Breast epithelium (tissue), 4 donors: ENCODE data around the gene HOXB9. TPM values are rescaled to one million over a fixed set of nuclear protein-coding genes. Genes with fewer than 3 reads are reported as not detected.

Experiments used
- DNase-seq, 2 donors: peaks; one replicate each; pipeline ENCODE4 v3.0.0-alpha.2; 2019; ENCODE audit warnings: low spot score in 2 of 2
- H3K27ac ChIP-seq, 2 donors: fragments of 200-600 bp; sonication (generic) in 1 of 2; one replicate each; pipeline ENCODE4 v1.5.1; 2016 to 2019; ENCODE audit warnings: mild to moderate bottlenecking in 1 of 2
- H3K27me3 ChIP-seq, 2 donors: fragments of 200-600 bp; sonication (generic) in 1 of 2; one replicate each; pipeline versions ENCODE4 v1.5.1 to v1.6.0; 2017 to 2019; ENCODE audit warnings: control low read depth in 1 of 2, mild to moderate bottlenecking in 1 of 2
- H3K36me3 ChIP-seq: fragments of 200-600 bp; one replicate; pipeline ENCODE4 v1.5.1; 2019
- H3K4me1 ChIP-seq, 2 donors: fragments of 200-600 bp; sonication (generic); one replicate each; pipeline ENCODE4 v1.5.1; 2016 to 2019; ENCODE audit warnings: control low read depth in 1 of 2
- H3K4me3 ChIP-seq, 3 donors: fragments of 200-600 bp; sonication (generic); 1 replicate in 2 of 3; 2 replicates in 1 of 3; pipeline ENCODE4 v1.5.1; 2016 to 2019; ENCODE audit warnings: mild to moderate bottlenecking in 3 of 3, moderate library complexity in 2 of 3
- H3K9me3 ChIP-seq, 2 donors: fragments of 200-600 bp; sonication (generic) in 1 of 2; one replicate each; pipeline ENCODE4 v1.5.1; 2016 to 2019; ENCODE audit warnings: control low read depth in 1 of 2
- CTCF ChIP-seq, 3 donors: fragments of 450-650 bp; IDR thresholded peaks; one replicate each; pipeline ENCODE4 v1.5.1; 2016 to 2017; ENCODE audit warnings: antibody characterized with exemption in 3 of 3, mild to moderate bottlenecking in 3 of 3, moderate library complexity in 3 of 3
- POLR2A ChIP-seq: fragments of 450-650 bp; IDR thresholded peaks from one replicate; pipeline ENCODE4 v1.6.1; 2016; ENCODE audit warnings: antibody characterized with exemption, mild to moderate bottlenecking, moderate library complexity
- POLR2AphosphoS5 ChIP-seq, 3 donors: sonication (generic); formaldehyde crosslinking; IDR thresholded peaks; one replicate each; pipeline ENCODE4 v1.6.1; 2017; ENCODE audit warnings: antibody characterized with exemption in 3 of 3
- intact Hi-C: fragments of 100-400 bp; cut with DNase I; formaldehyde crosslinking; loops from one replicate; pipeline ENCODE4 v1.15.1; 2023; ENCODE audit warnings: low total_unique reads
- total RNA-seq, 3 donors: library from RNA; depleted of rRNA; stranded (reverse); fragments of >200 nt; gene quantifications; one replicate each; pipeline ENCODE4 v1.1.0, GENCODE V29; 2016

The HOXB9 gene
- total RNA-seq, 3 donors from 2014 or later, result 0.32 to 0.44 (median 0.33) TPM

GRCh38 chr17:48615047-48615962 lies 10.9 kb downstream of the HOXB9 start, which contains the start of gene HOXB8:
Gene HOXB8, minus strand, starts transcription at chr17:48615292. Its CDS starts 588 bp downstream, at chr17:48614704.
- DNase-seq, result no peak
- TF ChIP-seq POLR2AphosphoS5 (IDR thresholded peaks at IDR 0.05), result no peak
- TF ChIP-seq CTCF (IDR thresholded peaks at IDR 0.05), result no peak
- no peak for TF ChIP-seq POLR2A
- no peak within 1 kb of the TSS for H3K27ac ChIP-seq
- peak within 1 kb of the TSS; percentile 54 to 78 (median 68) for H3K4me3 ChIP-seq
- no peaks in the 10 kb centered on the region for H3K36me3 ChIP-seq
- no peaks in the 10 kb centered on the region for H3K9me3 ChIP-seq
- intact Hi-C loops, result no loop called here
- H3K27me3 ChIP-seq, result peaks cover 25 to 100% of the 10 kb centered on the region in 2 donors
- H3K4me1 ChIP-seq, result no peaks in the 10 kb centered on the region

- Histone ChIP-seq H3K36me3 (no peaks in the 10 kb centered on the region), H3K27ac (no peak overlapping the region), H3K4me1 (no peaks in the 10 kb centered on the region), H3K4me3 (peak overlapping the region; percentile 54 to 78 (median 68)), H3K9me3 (no peaks in the 10 kb centered on the region), H3K27me3 (peaks cover 19 to 100% of the 10 kb centered on the region in 2 donors)
- no peak for TF ChIP-seq POLR2A
- TF ChIP-seq CTCF (IDR thresholded peaks at IDR 0.05), result no peak
- TF ChIP-seq POLR2AphosphoS5 (IDR thresholded peaks at IDR 0.05), result no peak
- intact Hi-C loops, result no loop called here
- no peak for DNase-seq
Measured at GRCh38 chr17:48613862-48614694, 12.1 kb downstream of the HOXB9 start.

DNA sequence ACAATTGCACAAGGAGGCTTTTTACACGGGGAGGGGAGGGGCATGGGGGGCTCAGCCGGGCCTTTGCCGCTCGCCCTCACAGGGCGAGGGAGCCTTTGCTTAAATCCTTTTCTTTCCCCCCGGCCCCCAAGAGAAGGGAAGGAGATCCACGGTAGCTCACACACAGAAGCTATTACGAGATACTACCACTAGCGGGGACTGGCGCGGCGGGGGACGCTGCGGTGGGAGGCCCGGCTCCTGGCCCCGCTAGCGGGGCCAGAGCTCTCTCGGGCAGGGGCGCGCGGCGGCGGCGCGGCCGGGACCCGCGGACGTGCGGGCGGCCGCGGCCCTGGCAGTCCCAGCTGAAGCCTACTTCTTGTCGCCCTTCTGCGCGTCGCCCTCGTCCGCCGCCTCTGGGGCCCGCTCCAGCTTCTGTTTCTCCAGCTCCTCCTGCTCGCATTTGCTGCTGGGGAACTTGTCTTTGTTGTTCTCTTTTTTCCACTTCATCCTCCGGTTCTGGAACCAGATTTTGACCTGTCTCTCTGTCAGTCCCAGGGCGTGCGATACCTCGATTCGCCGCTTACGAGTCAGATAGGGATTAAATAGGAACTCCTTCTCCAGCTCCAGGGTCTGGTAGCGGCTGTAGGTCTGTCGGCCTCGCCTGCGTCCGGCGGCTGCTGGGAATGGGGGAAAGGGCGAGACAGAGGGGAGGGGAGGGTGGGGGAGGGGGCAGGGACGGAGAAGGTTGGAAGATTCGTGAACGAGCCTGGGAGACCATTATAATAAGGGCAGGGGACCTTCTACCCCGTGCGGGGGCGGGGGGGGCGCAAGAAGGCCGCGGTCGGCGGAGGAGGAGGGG lies 13.1 kb downstream of the HOXB9 start:
- intact Hi-C loops, result no loop called here
- DNase-seq, result no peak
- Histone ChIP-seq H3K4me3 (peak overlapping the region; percentile 54 to 78 (median 68)), H3K4me1 (no peaks in the 10 kb centered on the region), H3K9me3 (no peaks in the 10 kb centered on the region), H3K27ac (peak overlapping the region in 1 of 2 donors; percentile 48), H3K27me3 (peaks cover 19 to 99% of the 10 kb centered on the region in 2 donors), H3K36me3 (no peaks in the 10 kb centered on the region)
- TF ChIP-seq POLR2AphosphoS5 (IDR thresholded peaks at IDR 0.05) (no peak), CTCF (IDR thresholded peaks at IDR 0.05) (peak in 1 of 3 donors; percentile 34)

GRCh38 chr17:48612456-48612853 lies 13.7 kb downstream of the HOXB9 start:
- peaks cover 19 to 97% of the 10 kb centered on the region in 2 donors for H3K27me3 ChIP-seq
- no peaks in the 10 kb centered on the region for H3K9me3 ChIP-seq
- no peaks in the 10 kb centered on the region for H3K4me1 ChIP-seq
- TF ChIP-seq POLR2A (no peak), POLR2AphosphoS5 (IDR thresholded peaks at IDR 0.05) (no peak), CTCF (IDR thresholded peaks at IDR 0.05) (no peak)
- DNase-seq, result no peak
- peak overlapping the region; percentile 54 to 78 (median 68) for H3K4me3 ChIP-seq
- no peak overlapping the region for H3K27ac ChIP-seq
- intact Hi-C loops, result no loop called here
- H3K36me3 ChIP-seq, result no peaks in the 10 kb centered on the region
